HUDEP-2 (cell line): ENCODE data around the gene SEMA3E.
"Not testable (repeated sequence)": the region's sequence is repeated elsewhere in the genome, so short reads cannot be mapped to it uniquely, and the experiment has no call there.

Experiments used
- DNase-seq, 76 experiments: peaks; one replicate each; lab custom pipeline; 2025; ENCODE audit not compliant: unreplicated experiment in 76 of 76; lab: John Stamatoyannopoulos, UW

SEMA3E gene

DNA sequence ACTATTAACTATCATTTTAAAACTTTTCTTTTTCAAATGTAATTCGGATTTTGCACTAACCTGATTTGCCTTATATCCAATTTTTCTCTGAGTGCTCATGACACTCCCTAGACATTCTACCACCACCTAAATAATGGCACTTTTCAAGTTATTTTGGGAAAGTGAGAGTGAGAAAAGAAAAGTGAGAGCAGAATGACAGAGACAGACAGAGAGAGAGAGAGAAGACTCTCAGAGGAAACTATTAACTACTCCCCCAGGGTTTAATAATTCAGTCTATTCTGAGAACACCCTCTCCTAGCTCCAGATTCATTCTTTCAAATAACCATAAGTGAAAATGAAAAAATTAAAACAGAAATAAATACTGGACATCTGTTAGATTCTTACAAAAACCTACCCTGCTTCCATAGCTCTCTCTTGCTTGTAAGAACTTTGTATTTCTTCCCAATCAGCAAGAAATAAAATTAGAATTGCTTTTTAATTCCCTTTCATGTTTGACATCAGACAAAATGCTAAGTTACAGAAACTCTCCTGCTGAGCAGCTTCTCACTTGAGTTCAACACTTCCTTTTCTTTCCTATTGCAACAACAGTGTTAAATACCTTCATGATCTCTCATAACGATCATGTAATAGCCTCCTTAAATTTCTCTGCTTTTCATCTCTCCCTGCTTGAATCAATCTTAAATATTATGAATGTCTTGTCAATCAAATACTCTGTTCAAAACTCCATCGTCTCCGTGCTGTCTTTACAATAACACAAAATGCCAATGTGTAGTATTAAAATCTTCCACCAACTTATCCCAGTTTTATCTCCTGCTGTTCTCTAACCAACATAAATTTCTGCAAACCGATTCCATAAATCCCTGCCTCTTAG lies 191.7 kb downstream of the SEMA3E start:
- DNase-seq = no peak

DNA sequence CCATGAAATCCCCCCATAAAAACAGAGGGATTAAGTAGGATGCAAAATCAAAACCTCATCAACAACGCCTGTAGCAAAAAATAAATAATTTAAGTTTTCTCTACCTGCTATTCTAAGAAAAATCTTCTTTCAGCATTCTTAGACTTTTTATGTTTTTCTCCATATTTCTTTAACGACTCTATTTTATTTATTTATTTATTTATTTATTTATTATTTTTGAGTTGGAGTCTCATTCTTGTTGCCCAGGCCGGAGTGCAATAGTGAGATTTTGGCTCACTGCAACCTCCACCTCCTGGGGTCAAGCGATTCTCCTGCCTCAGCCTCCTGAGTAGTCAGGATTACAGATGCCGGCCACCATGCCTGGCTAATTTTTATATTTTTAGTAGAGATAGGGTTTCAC lies 192.5 kb downstream of the SEMA3E start:
- no peak for DNase-seq

DNA sequence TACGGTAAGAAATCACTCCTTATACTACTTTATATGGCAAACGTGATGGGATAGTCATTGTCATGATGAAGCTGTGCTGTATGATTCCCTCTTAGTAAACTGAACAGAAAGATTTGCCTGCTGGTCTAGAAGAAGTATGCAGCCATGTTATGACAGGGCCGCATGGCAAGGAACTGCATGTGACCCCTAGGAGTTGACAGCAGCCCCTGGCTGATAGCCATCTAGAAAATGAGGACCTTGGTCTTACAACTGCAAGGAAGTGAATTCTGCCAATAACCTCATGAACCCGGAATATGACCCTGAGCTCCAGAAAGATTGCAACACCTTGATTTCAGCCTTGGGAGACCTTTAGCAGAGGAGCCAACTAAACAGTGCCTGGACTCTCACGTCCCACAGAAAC lies 193.3 kb downstream of the SEMA3E start:
- no peak for DNase-seq

DNA sequence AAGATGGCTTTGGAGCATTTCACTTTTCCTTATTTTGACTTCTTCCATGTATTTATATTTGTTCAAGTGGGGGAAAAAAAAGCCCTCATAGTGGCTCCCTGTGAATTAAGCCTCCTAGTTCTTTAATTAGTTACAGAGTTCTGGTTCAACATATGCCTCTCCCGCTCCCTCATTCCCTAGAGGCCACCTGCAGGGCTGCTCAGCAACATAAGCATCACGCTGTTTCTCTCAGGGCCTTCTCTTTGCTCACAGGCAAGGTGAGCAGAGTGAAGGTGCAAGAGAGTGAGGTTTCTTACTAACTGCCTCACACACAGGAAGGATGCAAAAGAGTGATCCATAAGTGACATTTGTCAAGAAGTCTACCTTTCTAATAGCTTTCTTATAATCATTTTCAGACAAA lies 196.7 kb downstream of the SEMA3E start:
- DNase-seq = no peak

DNA sequence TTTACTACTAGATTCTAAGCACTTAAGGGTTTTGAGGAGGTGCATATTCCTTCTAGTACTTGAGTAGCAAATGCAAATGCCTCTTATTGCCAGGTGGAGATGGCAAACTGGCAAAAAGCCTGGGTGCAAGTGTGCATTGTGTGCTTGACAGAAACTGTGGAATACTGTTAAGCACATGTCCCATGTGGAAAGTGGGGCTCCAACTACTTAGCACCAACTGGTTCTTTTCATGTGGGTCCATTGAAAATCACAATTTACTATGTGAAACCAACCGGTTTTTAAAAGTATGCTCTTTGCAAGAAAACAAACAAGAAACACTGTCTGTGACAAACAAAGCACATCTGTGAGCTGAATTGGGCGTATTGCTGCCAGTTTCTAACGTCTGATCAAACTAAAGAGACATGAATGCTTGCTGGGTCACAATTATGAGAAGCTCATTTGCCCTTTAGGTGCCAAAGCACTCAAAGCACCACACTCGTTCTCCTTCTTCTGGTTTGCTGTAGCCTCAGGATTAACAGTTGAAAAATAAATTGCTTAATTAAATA lies 197.4 kb downstream of the SEMA3E start:
- DNase-seq = no peak

DNA sequence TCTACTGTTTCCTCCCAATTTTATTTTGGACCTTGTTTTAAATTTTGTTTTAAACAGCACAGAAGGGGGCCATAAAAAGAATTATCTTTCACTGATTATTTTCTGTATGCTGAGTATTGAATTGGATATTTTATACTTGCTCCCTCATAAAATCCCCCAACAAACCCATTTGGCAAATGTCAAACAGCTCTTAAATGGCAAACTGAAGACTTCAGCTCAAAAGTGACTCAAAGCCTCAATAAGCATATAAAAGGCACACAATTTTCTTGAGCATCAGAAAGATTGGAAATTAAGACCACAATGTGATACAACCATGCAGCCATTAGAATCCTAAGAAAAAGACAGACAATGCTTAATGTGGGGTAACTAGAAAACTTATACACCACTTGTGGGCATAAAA lies 199.2 kb downstream of the SEMA3E start:
- DNase-seq = no peak

DNA sequence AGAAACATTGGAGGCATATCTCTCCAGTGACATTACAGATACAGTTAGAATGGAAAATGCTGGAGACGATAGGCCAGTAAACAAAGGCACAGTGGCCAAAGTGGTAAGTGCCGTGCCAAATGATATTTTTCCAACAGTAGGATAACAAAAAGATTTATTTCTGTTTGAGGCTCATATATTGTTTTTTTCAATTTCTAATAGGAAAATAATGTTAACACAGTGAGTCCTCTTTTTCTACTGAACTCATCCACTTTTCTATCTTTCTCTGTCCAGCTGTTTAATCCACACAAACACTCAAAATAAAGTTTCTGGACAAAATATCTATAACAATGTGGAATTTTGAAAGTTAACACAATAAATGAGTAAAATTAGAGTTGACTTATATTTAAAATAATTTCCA lies 201.3 kb downstream of the SEMA3E start:
- no peak for DNase-seq

DNA sequence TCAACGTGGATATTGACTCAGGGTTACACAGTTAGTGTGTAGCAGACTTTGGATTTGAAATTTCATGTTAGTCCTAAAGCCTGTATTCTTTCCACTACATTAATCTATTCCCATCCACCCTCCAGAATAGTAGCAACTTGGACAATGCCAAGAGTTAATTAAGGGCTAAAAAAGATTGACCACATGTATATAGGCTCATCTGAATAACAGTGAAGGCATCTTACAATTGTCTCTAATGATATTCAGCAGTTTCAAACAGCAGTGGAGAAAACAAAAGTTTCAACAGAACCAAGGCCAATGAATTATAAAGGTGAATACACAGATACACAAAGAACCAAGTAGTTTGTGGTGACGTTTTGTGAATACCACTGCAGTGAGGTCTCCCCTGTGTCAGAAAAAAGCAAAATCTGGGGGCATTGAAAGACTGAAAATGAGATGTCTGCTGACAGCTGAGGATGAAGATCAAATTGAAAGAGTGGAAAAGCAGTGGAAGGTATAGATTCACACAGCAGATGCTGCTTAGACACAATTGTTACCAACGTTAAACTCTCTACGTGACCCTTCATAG lies 202.8 kb downstream of the SEMA3E start:
- no peak for DNase-seq

DNA sequence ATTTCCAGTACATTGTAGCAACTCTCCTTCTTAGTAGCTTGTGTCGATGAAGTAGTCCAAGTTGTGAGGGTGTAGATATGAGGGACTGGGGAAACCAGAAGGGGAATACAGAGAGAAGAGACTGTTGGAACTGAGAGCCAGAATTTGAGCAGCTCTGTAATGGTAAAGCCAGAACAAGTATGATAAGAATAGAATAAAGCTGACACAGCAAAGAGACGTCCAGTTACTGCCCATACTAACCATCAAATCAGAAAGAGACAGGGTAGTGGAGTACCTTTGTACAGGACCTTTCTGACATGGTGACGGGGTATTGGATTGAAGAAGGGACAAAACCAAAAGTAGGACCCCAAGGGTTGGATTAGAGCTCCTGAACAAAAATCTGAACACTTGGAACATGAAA lies 206.0 kb downstream of the SEMA3E start:
- no peak for DNase-seq

DNA sequence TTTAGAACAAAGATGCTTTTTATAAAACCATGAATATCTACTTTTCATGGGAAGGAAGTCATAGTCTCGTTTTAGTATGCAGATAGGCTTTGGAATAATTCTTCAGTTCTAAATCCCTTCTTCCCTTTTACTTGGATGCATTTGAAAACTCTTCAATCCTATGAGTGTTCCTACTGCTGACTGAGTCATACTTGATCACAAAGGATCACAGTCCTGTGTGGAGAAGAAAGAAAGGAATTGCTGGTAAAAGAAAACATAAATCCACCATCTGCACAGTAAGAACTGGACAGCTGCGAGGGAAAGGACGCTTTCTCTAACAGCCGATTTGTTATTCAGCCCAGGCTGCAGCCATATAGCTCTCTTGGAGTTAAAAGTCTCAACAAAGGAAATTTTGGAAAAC lies 209.9 kb downstream of the SEMA3E start:
- no peak for DNase-seq

DNA sequence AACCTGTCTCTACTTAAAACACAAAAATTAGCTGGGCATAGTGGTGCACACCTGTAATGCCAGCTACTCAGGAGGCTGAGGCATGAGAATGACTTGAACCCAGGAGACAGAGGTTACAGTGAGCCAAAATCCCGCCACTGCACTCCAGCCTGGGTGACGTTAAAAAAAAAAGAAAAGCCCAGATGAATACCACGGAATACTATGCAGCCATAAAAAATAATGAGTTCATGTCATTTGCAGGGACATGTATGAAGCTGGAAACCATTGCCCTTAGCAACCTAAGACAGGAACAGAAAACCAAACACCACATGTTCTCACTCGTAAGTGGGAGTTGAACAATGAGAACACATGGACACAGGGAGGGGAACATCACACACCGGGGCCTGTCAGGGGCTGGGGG lies 218.7 kb downstream of the SEMA3E start:
- not testable (repeated sequence) for DNase-seq

DNA sequence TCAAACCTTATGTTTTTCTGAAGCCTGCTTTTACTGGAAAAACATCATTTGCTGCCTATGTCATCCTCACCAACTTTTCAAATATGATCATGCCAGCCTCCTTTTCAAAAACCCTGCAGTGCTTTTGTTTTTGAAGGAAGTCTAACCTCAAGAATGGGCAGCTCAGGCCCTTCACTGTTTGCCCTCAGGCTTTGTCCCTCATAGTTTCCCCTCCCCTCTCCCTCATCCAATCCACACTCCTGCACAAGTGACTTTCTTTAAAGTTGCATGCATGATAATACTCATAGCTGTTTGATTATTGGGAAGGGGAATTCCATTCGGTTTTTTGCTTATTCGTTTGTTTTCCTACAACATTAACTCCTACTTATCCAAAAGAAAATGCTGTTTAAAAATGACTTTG lies 219.4 kb downstream of the SEMA3E start:
- DNase-seq = no peak

DNA sequence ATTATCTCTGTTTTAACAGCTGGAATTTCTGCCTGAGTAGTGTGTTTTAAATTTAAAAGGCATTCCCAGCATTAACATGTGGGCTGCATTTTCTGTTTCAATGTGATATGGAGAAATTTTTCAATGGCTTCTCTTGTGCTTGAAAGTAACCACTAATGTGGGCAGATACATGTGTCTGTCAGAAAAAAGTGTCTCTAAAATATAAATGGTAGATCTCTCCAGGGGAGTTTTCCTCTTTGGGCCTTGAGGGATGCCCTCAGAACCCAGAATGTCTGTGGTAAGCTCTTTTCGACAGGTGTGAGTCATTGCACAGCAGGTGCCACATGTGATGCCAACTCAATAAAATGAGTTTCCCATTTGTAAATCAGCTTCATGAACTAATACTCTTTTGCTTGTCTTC lies 221.1 kb downstream of the SEMA3E start:
- no peak for DNase-seq

DNA sequence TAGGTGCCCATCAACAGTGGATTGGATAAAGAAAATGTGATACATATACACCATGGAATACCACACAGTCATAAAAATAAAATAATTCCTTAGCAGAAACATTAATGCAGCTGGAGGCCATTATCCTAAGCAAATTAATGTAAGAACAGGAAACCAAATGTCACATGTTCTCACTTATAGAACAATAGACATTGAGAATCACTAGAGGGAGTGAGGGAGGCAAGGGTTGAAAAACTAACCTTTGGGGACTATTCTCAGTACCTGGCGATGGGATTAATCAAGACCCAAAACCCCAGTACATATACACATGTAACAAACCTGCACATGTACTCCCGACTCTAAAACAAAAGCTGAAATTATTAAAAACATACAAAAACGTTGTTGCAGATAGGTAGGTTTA lies 222.6 kb downstream of the SEMA3E start:
- DNase-seq = no peak

DNA sequence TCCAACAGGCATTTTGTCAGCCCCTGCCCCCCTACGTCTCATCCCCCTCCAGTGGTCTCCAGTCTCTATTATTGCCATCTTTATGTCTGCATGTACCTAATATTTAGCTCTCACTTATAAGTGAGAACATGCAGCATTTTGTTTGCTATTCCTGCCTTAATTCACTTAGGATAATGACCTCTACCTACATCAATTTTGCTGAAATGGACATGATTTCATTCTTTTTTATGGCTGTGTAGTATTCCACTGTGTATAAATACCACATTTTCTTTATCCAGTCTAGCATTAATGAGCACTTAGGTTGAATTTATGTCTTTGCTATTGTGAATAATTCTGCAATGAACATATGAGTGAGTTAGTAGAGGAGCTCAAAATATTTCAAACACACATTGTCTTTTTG lies 229.9 kb downstream of the SEMA3E start:
- no peak for DNase-seq

DNA sequence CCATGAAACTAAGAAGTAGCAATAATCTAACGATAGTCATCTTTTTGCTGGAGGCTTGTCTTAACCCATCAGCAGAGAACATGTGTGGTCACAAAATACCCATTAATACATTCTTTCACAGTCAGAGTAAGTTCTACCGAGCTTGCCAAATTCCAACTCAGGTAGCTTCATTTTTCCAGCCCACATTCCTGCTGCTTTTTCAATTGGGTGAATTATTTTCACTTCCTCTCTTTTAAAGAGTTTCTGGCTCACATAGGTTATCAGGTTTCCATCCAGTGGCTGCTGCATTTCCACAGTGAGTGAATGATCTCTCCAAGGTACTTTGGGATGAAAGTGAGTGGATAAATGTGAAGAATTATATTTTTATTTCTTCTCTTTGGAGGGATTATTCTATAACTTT lies 233.1 kb downstream of the SEMA3E start:
- DNase-seq = no peak

DNA sequence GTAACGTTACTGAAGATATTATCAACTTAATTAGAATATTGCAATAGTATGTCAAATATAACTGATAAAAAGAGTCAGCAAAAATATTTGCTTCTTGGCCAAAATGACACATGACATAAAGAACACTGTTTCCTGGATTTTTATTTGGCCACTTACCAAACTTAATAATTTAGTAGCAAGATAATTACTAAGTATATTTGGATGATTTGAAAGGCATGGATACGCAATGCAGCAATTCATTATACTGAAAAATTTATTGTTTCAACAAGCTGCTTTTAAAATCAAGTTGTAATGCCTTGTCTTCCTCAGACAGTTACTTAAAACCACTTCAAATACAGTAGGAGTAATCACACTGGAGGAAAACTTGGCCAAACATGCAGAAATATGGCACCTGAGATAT lies 234.0 kb downstream of the SEMA3E start:
- DNase-seq = no peak

DNA sequence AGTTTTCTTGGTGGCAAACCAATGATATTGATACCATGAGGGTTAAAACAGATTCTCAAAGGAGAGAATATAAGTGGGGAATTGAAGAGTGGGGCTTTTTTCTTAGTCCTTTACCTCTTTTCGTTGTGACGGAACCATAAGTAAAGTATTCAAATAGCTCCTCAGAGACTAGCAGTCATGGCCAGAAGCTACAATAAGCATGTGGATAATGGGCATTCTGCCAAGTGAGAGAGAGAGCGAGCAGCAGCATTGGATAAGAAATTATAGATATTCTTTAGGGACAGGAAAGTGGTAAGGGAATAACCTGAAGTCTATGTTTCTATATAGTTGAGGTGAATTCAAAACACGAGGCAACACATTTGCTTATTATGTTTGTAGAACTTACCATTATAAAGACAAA lies 235.1 kb downstream of the SEMA3E start:
- DNase-seq = peak in 7 of 76 experiments; percentile 1 to 34 (median 6)

DNA sequence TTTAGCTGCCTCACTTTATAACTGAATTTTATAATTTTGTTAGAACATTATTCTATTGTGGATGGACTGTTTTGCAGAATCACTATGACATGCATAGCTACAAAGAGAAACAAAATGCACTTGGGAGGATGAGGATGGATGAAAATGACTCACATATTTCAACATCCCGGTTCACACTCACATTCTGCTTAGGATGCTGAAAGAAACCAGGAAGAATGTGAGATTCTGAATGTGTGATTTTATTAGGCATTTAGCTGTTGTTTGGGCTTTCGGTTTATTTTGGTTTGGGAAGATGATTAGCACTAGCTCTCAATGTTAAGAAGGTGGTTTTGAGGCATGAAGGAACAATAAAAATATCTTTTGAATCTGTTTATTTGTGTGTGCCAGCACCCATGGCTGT lies 235.5 kb downstream of the SEMA3E start:
- no peak for DNase-seq

DNA sequence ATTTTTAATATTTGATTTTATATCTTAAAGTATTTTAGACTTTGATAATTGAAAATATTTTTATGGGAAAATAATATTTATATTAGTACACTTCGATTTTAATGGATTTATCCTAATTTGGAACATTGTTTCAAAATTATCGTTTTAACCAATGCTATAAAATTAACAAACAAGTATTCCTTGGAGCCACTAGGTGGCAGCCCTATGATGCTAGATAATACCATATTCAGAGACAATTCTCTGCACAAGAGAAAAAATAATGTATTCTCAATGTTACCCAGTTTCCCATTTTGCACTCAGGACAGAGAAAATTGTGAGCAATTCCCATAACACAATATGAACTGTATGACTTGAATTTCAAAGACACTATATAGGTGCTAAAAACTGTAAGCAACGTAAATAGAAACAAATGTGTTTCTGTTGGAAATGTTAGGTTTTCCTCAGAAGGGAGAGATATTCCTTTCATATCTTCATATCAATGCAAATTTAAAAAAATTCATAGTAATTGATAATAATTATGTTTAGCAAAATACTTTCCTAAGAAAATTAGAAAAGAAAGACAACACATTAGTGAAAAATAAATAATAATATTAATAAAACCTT lies 237.8 kb downstream of the SEMA3E start:
- DNase-seq = peak in 15 of 76 experiments; percentile 0 to 22 (median 4)

DNA sequence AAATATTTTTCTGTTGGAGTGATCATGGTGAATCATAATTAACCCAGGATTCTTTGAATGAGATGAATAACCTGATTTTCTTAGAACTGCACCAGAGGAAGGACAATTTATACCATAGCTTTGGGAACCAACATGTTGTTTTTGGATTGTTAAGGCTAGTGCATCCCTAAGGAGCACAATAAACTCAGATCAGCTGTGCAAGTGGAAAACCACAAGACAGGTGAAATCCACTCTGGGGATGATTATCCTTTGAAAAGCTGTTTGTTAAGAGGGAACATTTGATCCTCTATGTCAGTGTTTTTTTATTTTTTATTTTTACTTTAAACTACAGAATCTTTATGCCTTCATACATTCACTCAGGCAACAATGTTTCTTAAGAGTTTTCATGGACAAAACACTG lies 254.2 kb downstream of the SEMA3E start:
- no peak for DNase-seq

DNA sequence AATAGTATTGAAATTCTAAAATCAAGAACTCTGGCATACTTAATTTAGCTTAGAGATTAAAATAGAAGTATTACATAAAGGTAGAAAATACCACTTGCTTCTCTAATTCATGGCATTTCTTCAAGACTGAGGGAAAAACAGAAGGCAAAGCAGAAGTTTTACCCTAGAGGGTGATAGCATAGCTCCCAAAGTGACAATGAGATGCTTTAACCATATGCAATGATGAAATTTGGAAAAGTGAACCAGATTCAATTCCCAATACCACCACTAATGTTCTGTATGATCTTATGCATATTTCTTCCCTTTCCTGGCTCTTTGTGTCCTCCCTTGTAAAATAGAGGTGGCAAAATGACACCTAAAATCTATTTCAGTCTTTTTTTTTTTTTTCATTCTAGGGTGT lies 260.5 kb downstream of the SEMA3E start:
- no peak for DNase-seq
